GM06990 (cell line): Measurements from ENCODE around the gene GABPB1.

Source experiments
- DNase-seq: peaks from one replicate; pipeline ENCODE4 v3.0.0-alpha.2; 2011; ENCODE audit not compliant: insufficient read length; ENCODE audit errors: extremely low read depth
- H3K27me3 ChIP-seq: replicated peaks from 2 replicates; pipeline ENCODE4 v1.6.0; 2011; ENCODE audit warnings: low read length; ENCODE audit not compliant: control insufficient read depth, insufficient read depth
- H3K36me3 ChIP-seq: 2 replicates; pipeline ENCODE4 v1.5.1; 2011; ENCODE audit warnings: low read length; ENCODE audit not compliant: control insufficient read depth, insufficient read depth
- H3K4me3 ChIP-seq: replicated peaks from 2 replicates; pipeline ENCODE4 v1.5.1; 2011; ENCODE audit warnings: low read depth, mild to moderate bottlenecking, control low read depth, low read length
- CTCF ChIP-seq: IDR thresholded peaks from 2 replicates; pipeline ENCODE4 v1.5.1; 2011; ENCODE audit warnings: low read length, control low read depth, mild to moderate bottlenecking, inconsistent platforms; ENCODE audit not compliant: insufficient read depth, poor library complexity, severe bottlenecking

Gene GABPB1

GRCh38 chr15:50339717-50340116 is 15.3 kb downstream of the GABPB1 start:
- Histone ChIP-seq H3K4me3 (no peak overlapping the region), H3K36me3 (no peaks in the 10 kb centered on the region), H3K27me3 (no peaks in the 10 kb centered on the region)
- TF ChIP-seq CTCF, result no peak
- no peak for DNase-seq

GRCh38 chr15:50335251-50335650 is 19.7 kb downstream of the GABPB1 start:
- TF ChIP-seq CTCF, result no peak
- Histone ChIP-seq H3K36me3 (no peaks in the 10 kb centered on the region), H3K4me3 (no peak overlapping the region), H3K27me3 (no peaks in the 10 kb centered on the region)
- DNase-seq, result no peak

GRCh38 chr15:50333229-50333628 is 21.8 kb downstream of the GABPB1 start:
- H3K36me3 ChIP-seq, result no peaks in the 10 kb centered on the region

GRCh38 chr15:50330921-50331320 is 24.1 kb downstream of the GABPB1 start:
- no peak for TF ChIP-seq CTCF
- DNase-seq, result no peak
- H3K36me3 ChIP-seq, result no peaks in the 10 kb centered on the region
- no peak overlapping the region for H3K4me3 ChIP-seq
- no peaks in the 10 kb centered on the region for H3K27me3 ChIP-seq

More at GRCh38 chr15:50333229-50333628, 21.8 kb downstream of the GABPB1 start:
- no peak for TF ChIP-seq CTCF
- Histone ChIP-seq H3K4me3 (no peak overlapping the region), H3K27me3 (no peaks in the 10 kb centered on the region)
- no peak for DNase-seq

- Histone ChIP-seq H3K27me3 (no peaks in the 10 kb centered on the region), H3K36me3 (no peaks in the 10 kb centered on the region), H3K4me3 (no peak overlapping the region)
- no peak for DNase-seq
- TF ChIP-seq CTCF, result no peak
Observed at GRCh38 chr15:50328116-50328515, 26.9 kb downstream of the GABPB1 start.

GRCh38 chr15:50321680-50322210 is 33.3 kb downstream of the GABPB1 start:
- no peak for DNase-seq
- Histone ChIP-seq H3K4me3 (no peak overlapping the region), H3K36me3 (no peaks in the 10 kb centered on the region; the same call in 1 of the 2 replicates), H3K27me3 (no peaks in the 10 kb centered on the region)
- no peak for TF ChIP-seq CTCF
